Stimulated activated CD8-positive, alpha-beta memory T cell treated with anti-CD3 and anti-CD28 coated beads, Interleukin-4, amount 100 ng/mL, for 4 hours (primary cell): ENCODE data around the gene LNX1.

Experiments used
- DNase-seq, 2 donors: peaks; one replicate each; pipeline ENCODE4 v3.0.0-alpha.2; 2020; ENCODE audit warnings: low read depth in 2 of 2, low spot score in 1 of 2

Gene LNX1

GRCh38 chr4:53573696-53574095, 17.6 kb downstream of the LNX1 start:
- no peak for DNase-seq

GRCh38 chr4:53572600-53572994, 18.7 kb downstream of the LNX1 start:
- no peak for DNase-seq

GRCh38 chr4:53571936-53572599, 19.2 kb downstream of the LNX1 start:
- DNase-seq = no peak

- DNase-seq = no peak
Observed at GRCh38 chr4:53563824-53564223, 27.5 kb downstream of the LNX1 start.

GRCh38 chr4:53562409-53562808, 28.9 kb downstream of the LNX1 start:
- no peak for DNase-seq

- DNase-seq = no peak
Observed at GRCh38 chr4:53559021-53559620, 32.2 kb downstream of the LNX1 start.

- DNase-seq = no peak
Observed at GRCh38 chr4:53558065-53558801, 33.1 kb downstream of the LNX1 start.

- DNase-seq = no peak
Observed at GRCh38 chr4:53557669-53558064, 33.6 kb downstream of the LNX1 start.

- no peak for DNase-seq
Observed at GRCh38 chr4:53556651-53557050, 34.6 kb downstream of the LNX1 start.

- no peak for DNase-seq
Observed at GRCh38 chr4:53553486-53554210, 37.6 kb downstream of the LNX1 start.

GRCh38 chr4:53552711-53553110, 38.6 kb downstream of the LNX1 start:
- no peak for DNase-seq

GRCh38 chr4:53551958-53552357, 39.3 kb downstream of the LNX1 start:
- no peak for DNase-seq

GRCh38 chr4:53551281-53551864, 39.9 kb downstream of the LNX1 start:
- DNase-seq = no peak

GRCh38 chr4:53548662-53549061, 42.6 kb downstream of the LNX1 start:
- no peak for DNase-seq

- DNase-seq = no peak
Observed at GRCh38 chr4:53547983-53548382, 43.3 kb downstream of the LNX1 start.

- DNase-seq = no peak
Observed at GRCh38 chr4:53545942-53546581, 45.2 kb downstream of the LNX1 start.

- DNase-seq = no peak
Observed at GRCh38 chr4:53545273-53545672, 46.0 kb downstream of the LNX1 start.

- DNase-seq = no peak
Observed at GRCh38 chr4:53543561-53543960, 47.7 kb downstream of the LNX1 start.

GRCh38 chr4:53541577-53542206, 49.6 kb downstream of the LNX1 start:
- DNase-seq = no peak

GRCh38 chr4:53538756-53539155, 52.5 kb downstream of the LNX1 start:
- no peak for DNase-seq
